Ovary (tissue), 3 donors: ENCODE data around the gene SIRT4.

Source experiments
- CTCF ChIP-seq, 3 donors: fragments of 450-650 bp in 2 of 3; fragments of 200-600 bp in 1 of 3; IDR thresholded peaks; one replicate each; pipeline versions ENCODE4 v1.5.1 to v1.8.0; 2016 to 2022; ENCODE audit warnings: antibody characterized with exemption in 3 of 3, mild to moderate bottlenecking in 1 of 3
- EP300 ChIP-seq: sonication (generic); formaldehyde crosslinking; IDR thresholded peaks from one replicate; pipeline ENCODE4 v1.6.1; 2017; ENCODE audit warnings: antibody characterized with exemption
- POLR2A ChIP-seq: fragments of 450-650 bp; IDR thresholded peaks from one replicate; pipeline ENCODE4 v1.6.1; 2017; ENCODE audit warnings: antibody characterized with exemption, mild to moderate bottlenecking, moderate library complexity
- donor health status: DM: no; HTN: no; CAD: no.

GRCh38 chr12:120331390-120331789 lies 29.3 kb downstream of the SIRT4 start:
- TF ChIP-seq CTCF (IDR thresholded peaks at IDR 0.05) (no peak), POLR2A (no peak), EP300 (no peak)
